Sigmoid colon (tissue), 7 donors: ENCODE measurements around the gene LRRC1. TPM values are rescaled to one million over a fixed set of nuclear protein-coding genes. Genes with fewer than 3 reads are reported as not detected.
"Not testable (repeated sequence)": the region's sequence is repeated elsewhere in the genome, so short reads cannot be mapped to it uniquely, and the experiment has no call there.

Experiments
- DNase-seq: peaks from one replicate; pipeline ENCODE4 v3.0.0-alpha.2; 2019
- H3K27ac ChIP-seq, 4 donors: fragments of 200-600 bp; sonication (generic); one replicate each; pipeline ENCODE4 v1.5.1; 2016 to 2019; ENCODE audit warnings: mild to moderate bottlenecking in 1 of 4
- H3K27me3 ChIP-seq, 3 donors: fragments of 200-600 bp; sonication (generic); one replicate each; pipeline ENCODE4 v1.5.1; 2019; ENCODE audit warnings: mild to moderate bottlenecking in 1 of 3
- H3K36me3 ChIP-seq, 4 donors: fragments of 200-600 bp; sonication (generic); one replicate each; pipeline ENCODE4 v1.5.1; 2016 to 2019
- H3K4me1 ChIP-seq, 4 donors: fragments of 200-600 bp; sonication (generic); one replicate each; pipeline ENCODE4 v1.5.1; 2017 to 2019
- H3K4me3 ChIP-seq, 4 donors: fragments of 200-600 bp; sonication (generic); one replicate each; pipeline ENCODE4 v1.5.1; 2017 to 2019; ENCODE audit warnings: mild to moderate bottlenecking in 2 of 4, moderate library complexity in 1 of 4
- H3K9me3 ChIP-seq, 4 donors: fragments of 200-600 bp in 3 of 4; sonication (generic) in 3 of 4; one replicate each; pipeline versions ENCODE4 v1.5.1 to v1.6.1; 2013 to 2019
- EP300 ChIP-seq, 4 donors: sonication (generic); formaldehyde crosslinking; IDR thresholded peaks; one replicate each; pipeline ENCODE4 v1.6.1; 2017; ENCODE audit warnings: antibody characterized with exemption in 4 of 4
- POLR2A ChIP-seq, 2 donors: fragments of 450-650 bp; IDR thresholded peaks; one replicate each; pipeline ENCODE4 v1.6.1; 2016; ENCODE audit warnings: antibody characterized with exemption in 2 of 2, mild to moderate bottlenecking in 2 of 2, moderate library complexity in 2 of 2
- POLR2AphosphoS5 ChIP-seq, 4 donors: sonication (generic); formaldehyde crosslinking; IDR thresholded peaks; one replicate each; pipeline ENCODE4 v1.6.1; 2017; ENCODE audit warnings: antibody characterized with exemption in 4 of 4
- WGBS, 2 donors: extraction: QIAGEN DNeasy Blood & Tissue Kit; methylation state at CpG; one replicate each; pipeline ENCODE4 v1.1.7; 2013; 5-methylcytosine and 5-hydroxymethylcytosine counted together
- intact Hi-C: fragments of 100-400 bp; cut with DNase I; formaldehyde crosslinking; loops from one replicate; pipeline ENCODE4 v1.15.1; 2023
- polyA plus RNA-seq, 3 donors: library from polyadenylated mRNA; stranded (reverse); fragments of 200-250 nt; gene quantifications; one replicate each; pipeline ENCODE4 v1.2.3, GENCODE V29; 2013
- total RNA-seq, 4 donors: library from RNA; depleted of rRNA; stranded (reverse); fragments of >200 nt; gene quantifications; one replicate each; pipeline ENCODE4 v1.1.0, GENCODE V29; 2016
- TF ChIP-seq, protein P1 (sequence below), 4 experiments: fragments of 450-650 bp in 3 of 4; fragments of 200-600 bp in 1 of 4; IDR thresholded peaks; one replicate each; pipeline ENCODE4 v1.5.1; 2016 to 2019; ENCODE audit warnings: antibody characterized with exemption in 4 of 4, mild to moderate bottlenecking in 3 of 4, moderate library complexity in 2 of 4
- donor health status: healthy with polysubstance abuse.
- donor health status: Bipolar disorder and iron deficiency.
- donor health status: healthy.

LRRC1 gene
- total and polyA plus RNA-seq, 7 donors: 20.8 to 50.4 (median 29.9) TPM

DNA sequence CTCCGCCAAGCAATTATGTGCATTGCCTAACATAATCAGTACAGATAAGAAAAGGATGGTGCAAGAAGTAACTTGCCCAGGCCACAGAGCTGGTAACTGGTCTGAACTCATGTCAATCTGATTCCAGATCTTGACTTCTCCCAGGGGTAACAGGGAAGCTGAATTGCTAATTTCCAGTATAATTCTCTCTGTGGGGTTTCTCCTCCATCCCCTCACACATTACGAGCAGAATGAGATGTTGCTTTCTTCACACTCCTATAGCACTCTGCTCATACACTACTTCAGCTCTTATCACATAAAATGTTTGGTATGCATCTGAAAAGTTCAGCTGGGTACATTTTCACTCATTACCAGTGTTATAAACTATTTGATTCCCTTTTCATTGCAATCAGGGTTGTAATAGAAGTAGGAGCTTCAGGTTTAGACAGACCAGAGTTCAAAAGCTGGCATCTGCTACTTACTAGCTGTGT is 24.0 kb upstream of the LRRC1 start:
- Histone ChIP-seq H3K36me3 (no peaks in the 10 kb centered on the region), H3K27ac (no peak overlapping the region), H3K4me1 (no peaks in the 10 kb centered on the region), H3K4me3 (no peak overlapping the region), H3K9me3 (no peaks in the 10 kb centered on the region), H3K27me3 (no peaks in the 10 kb centered on the region)
- intact Hi-C loops: no loop called here
- TF ChIP-seq, protein P1, sequence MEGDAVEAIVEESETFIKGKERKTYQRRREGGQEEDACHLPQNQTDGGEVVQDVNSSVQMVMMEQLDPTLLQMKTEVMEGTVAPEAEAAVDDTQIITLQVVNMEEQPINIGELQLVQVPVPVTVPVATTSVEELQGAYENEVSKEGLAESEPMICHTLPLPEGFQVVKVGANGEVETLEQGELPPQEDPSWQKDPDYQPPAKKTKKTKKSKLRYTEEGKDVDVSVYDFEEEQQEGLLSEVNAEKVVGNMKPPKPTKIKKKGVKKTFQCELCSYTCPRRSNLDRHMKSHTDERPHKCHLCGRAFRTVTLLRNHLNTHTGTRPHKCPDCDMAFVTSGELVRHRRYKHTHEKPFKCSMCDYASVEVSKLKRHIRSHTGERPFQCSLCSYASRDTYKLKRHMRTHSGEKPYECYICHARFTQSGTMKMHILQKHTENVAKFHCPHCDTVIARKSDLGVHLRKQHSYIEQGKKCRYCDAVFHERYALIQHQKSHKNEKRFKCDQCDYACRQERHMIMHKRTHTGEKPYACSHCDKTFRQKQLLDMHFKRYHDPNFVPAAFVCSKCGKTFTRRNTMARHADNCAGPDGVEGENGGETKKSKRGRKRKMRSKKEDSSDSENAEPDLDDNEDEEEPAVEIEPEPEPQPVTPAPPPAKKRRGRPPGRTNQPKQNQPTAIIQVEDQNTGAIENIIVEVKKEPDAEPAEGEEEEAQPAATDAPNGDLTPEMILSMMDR (IDR thresholded peaks at IDR 0.05): no peak
- no peak for TF ChIP-seq EP300 (IDR thresholded peaks at IDR 0.05)
- no peak for TF ChIP-seq POLR2A (IDR thresholded peaks at IDR 0.05)
- TF ChIP-seq POLR2AphosphoS5 (IDR thresholded peaks at IDR 0.05): no peak
- DNase-seq: no peak
- WGBS, 2 donors: 91 to 93% methylated on average over 2 of the region's 2 CpGs

DNA sequence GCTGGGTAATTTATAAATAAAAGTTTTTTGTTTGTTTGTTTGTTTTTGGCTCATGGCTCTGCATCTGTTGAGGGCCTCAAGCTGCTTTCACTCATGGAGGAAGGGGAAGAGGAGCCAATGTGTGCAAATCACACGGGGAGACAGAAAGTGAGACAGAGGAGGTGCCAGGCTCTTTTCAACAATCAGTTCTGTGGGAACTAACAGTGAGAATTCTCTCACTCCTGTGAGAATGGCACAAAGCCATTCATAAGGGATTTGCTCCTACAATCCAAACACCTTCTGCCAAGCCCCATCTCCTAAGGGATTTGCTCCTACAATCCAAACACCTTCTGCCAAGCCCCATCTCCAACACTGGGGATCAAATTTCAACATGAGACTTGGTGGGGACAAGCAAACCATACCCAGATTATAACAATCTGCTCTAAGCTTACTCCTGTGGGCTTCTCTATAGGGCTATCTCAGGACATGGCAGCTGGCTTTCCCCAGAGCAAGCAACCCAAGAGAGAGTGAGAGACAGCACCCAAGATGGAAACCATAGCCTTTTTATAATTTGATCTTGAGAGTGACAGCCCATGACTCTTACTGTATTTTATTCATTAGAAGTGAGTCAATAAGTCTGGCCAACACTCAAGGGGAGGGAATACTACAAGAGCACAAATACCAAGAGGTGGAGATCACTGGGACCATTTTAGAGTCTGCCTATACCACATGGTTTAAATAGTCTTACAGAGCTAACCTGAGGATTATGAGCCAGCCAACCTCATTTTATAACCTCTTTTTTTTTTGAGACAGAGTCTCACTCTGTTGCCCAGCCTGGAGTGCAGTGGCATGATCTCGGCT is 22.8 kb upstream of the LRRC1 start:
- Histone ChIP-seq H3K36me3 (no peaks in the 10 kb centered on the region), H3K27ac (no peak overlapping the region), H3K9me3 (no peaks in the 10 kb centered on the region), H3K4me1 (no peaks in the 10 kb centered on the region), H3K4me3 (no peak overlapping the region), H3K27me3 (no peaks in the 10 kb centered on the region)
- intact Hi-C loops: no loop called here
- TF ChIP-seq POLR2AphosphoS5 (IDR thresholded peaks at IDR 0.05): no peak
- TF ChIP-seq, protein P1 (IDR thresholded peaks at IDR 0.05): no peak
- no peak for TF ChIP-seq EP300 (IDR thresholded peaks at IDR 0.05)
- no peak for TF ChIP-seq POLR2A (IDR thresholded peaks at IDR 0.05)
- WGBS, 2 donors: 83 to 93% methylated on average over 2 of the region's 2 CpGs
- DNase-seq: no peak

- no peaks in the 10 kb centered on the region for H3K27me3 ChIP-seq
- H3K4me3 ChIP-seq: no peak overlapping the region
- H3K9me3 ChIP-seq: no peaks in the 10 kb centered on the region
- no peak for TF ChIP-seq EP300 (IDR thresholded peaks at IDR 0.05)
- TF ChIP-seq POLR2A (IDR thresholded peaks at IDR 0.05): no peak
- no peak for TF ChIP-seq POLR2AphosphoS5 (IDR thresholded peaks at IDR 0.05)
- TF ChIP-seq, protein P1 (IDR thresholded peaks at IDR 0.05): no peak
- intact Hi-C loops: no loop called here
- no peak for DNase-seq
- H3K4me1 ChIP-seq: no peaks in the 10 kb centered on the region
- no peak overlapping the region for H3K27ac ChIP-seq
- no peaks in the 10 kb centered on the region for H3K36me3 ChIP-seq
Observed at GRCh38 chr6:53773044-53773696, 21.6 kb upstream of the LRRC1 start.

DNA sequence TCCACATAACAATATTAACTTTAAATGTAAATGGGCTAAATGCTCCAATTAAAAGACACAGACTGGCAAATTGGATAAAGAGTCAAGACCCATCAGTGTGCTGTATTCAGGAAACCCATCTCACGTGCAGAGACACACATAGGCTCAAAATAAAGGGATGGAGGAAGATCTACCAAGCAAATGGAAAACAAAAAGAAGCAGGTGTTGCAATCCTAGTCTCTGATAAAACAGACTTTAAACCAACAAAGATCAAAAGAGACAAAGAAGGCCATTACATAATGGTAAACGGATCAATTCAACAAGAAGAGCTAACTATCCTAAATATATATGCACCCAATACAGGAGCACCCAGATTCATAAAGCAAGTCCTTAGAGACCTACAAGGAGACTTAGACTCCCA is 18.7 kb upstream of the LRRC1 start:
- H3K4me3 ChIP-seq, intact Hi-C loops, H3K27me3 ChIP-seq, H3K4me1 ChIP-seq, H3K27ac ChIP-seq, DNase-seq, H3K36me3 ChIP-seq, H3K9me3 ChIP-seq: not testable (repeated sequence)
- WGBS, 2 donors: 90 to 100% methylated on average over 2 of the region's 2 CpGs

- H3K27me3 ChIP-seq, H3K9me3 ChIP-seq, intact Hi-C loops, H3K36me3 ChIP-seq, H3K4me3 ChIP-seq, H3K27ac ChIP-seq, H3K4me1 ChIP-seq, DNase-seq: not testable (repeated sequence)
Observed at GRCh38 chr6:53784991-53785390, 9.8 kb upstream of the LRRC1 start.
